ENCODE measurements around the gene FAM171A1. TPM values are rescaled to one million over a fixed set of nuclear protein-coding genes. Genes with fewer than 3 reads are reported as not detected.

FAM171A1 gene
- total and polyA plus RNA-seq, 2 of the 13 experiments (the other 11 are each of a cell fraction or from before 2014, with no cell fraction given), result 21.5 to 34.7 TPM

GRCh38 chr10:15361131-15361530 lies 10.0 kb downstream of the FAM171A1 start:
- 97% methylated on average over 3 of the region's 3 CpGs for whole genome bisulfite sequencing (ENCODE audit: low lambda C conversion rate)
- H3K4me1 ChIP-seq (ENCODE audit: insufficient read depth, low read length), result peaks cover 43% of the 10 kb centered on the region
- TF ChIP-seq ZNF850 (CRISPR knock-in tag; conservative IDR thresholded peaks at IDR 0.05) (no peak), ZNF33A (CRISPR knock-in tag; IDR thresholded peaks at IDR 0.05; ENCODE audit: borderline replicate concordance) (no peak), SMARCE1 (IDR thresholded peaks at IDR 0.05; ENCODE audit: borderline replicate concordance) (no peak), FOXP4 (CRISPR knock-in tag; IDR thresholded peaks at IDR 0.05) (no peak), PCBP2 (optimal IDR thresholded peaks at IDR 0.05; ENCODE audit: low read depth, low read length, poor library complexity, severe bottlenecking) (no peak), NFIC (IDR thresholded peaks at IDR 0.05; ENCODE audit: low read length) (no peak), CTCF (CRISPR knock-in tag; IDR thresholded peaks at IDR 0.05) (no peak), DDIT3 (CRISPR knock-in tag; IDR thresholded peaks at IDR 0.05) (no peak), ZNF10 (CRISPR knock-in tag; IDR thresholded peaks at IDR 0.05; ENCODE audit: borderline replicate concordance, low read depth) (no peak), KLF6 (CRISPR knock-in tag; IDR thresholded peaks at IDR 0.05) (no peak), ZNF530 (CRISPR knock-in tag; IDR thresholded peaks at IDR 0.05; ENCODE audit: low read depth) (no peak), ZNF691 (CRISPR knock-in tag; IDR thresholded peaks at IDR 0.05; ENCODE audit: borderline replicate concordance, low read depth) (no peak), ZMAT5 (CRISPR knock-in tag; IDR thresholded peaks at IDR 0.05; ENCODE audit: borderline replicate concordance, low read depth) (no peak), IRF9 (CRISPR knock-in tag; IDR thresholded peaks at IDR 0.05; ENCODE audit: borderline replicate concordance) (no peak), MIXL1 (CRISPR knock-in tag; IDR thresholded peaks at IDR 0.05) (no peak), SP1 (IDR thresholded peaks at IDR 0.05) (no peak), SP1 (CRISPR knock-in tag; IDR thresholded peaks at IDR 0.05) (no peak), WIZ (CRISPR knock-in tag; IDR thresholded peaks at IDR 0.05) (no peak)
- H4K20me1 ChIP-seq (ENCODE audit: insufficient read depth, low read length), result no peaks in the 10 kb centered on the region
- no peaks in the 10 kb centered on the region for H3K9me3 ChIP-seq (ENCODE audit: low read length)
- ChIA-PET POLR2A (no interaction called here), CTCF (ENCODE audit: low intra/inter-chr PET ratio, low total read pairs) (no interaction called here)
- H3K9ac ChIP-seq (ENCODE audit: insufficient read depth, low read depth, low read length), result no peak overlapping the region
- ATAC-seq, result no peak
- intact Hi-C loops (cut with micrococcal nuclease; ENCODE audit: unreplicated experiment) (no loop called here), in situ Hi-C loops (cut with HindIII; ENCODE audit: extremely low pct_ligation_motif_present, low pct_unique_long_range_greater_than_20kb) (no loop called here)
- no peak overlapping the region for H2AFZ ChIP-seq (ENCODE audit: low read length)
- H3K4me2 ChIP-seq (ENCODE audit: low read depth, low read length), result no peak overlapping the region
- no peak overlapping the region for H3K27ac ChIP-seq (ENCODE audit: extremely low read length, insufficient read depth, low read length)
- H3K27me3 ChIP-seq (ENCODE audit: control insufficient read depth in 1 of 2, insufficient read depth in 2 of 2, low read length in 2 of 2), result no peaks in the 10 kb centered on the region
- no peak overlapping the region for H3K4me3 ChIP-seq (replicated peaks in 1 of 3; ENCODE audit: insufficient read depth in 1 of 3, low read depth in 2 of 3, low read length in 3 of 3)
- H3K36me3 ChIP-seq (replicated peaks in 1 of 2; ENCODE audit: control insufficient read depth in 1 of 2, insufficient read depth in 2 of 2, low read length in 2 of 2), result peaks cover 0 to 2% of the 10 kb centered on the region in 2 experiments; a peak in 2 of 5 replicates
- peaks cover 92% of the 10 kb centered on the region for H3K79me2 ChIP-seq (ENCODE audit: insufficient read depth, low read length)
- no peak for DNase-seq (ENCODE audit: low spot score)
- no peak for FAIRE-seq
- no TSS peak for BruUV-seq (replicated peaks)
